Hindlimb muscle (tissue), 1 donor: ENCODE data around the gene KIAA0825. TPM values are rescaled to one million over a fixed set of nuclear protein-coding genes. Genes with fewer than 3 reads are reported as not detected.

Source experiments
- DNase-seq: peaks from one replicate; pipeline ENCODE4 v3.0.0-alpha.2; 2013
- polyA plus RNA-seq: library from polyadenylated mRNA; unstranded; fragments of 120-200 nt; gene quantifications from one replicate; pipeline ENCODE4 v1.2.1, GENCODE V29; 2013; ENCODE audit not compliant: insufficient read length

The KIAA0825 gene
- polyA plus RNA-seq, 1 donor = 2.1 TPM

- no peak for DNase-seq
Measured at GRCh38 chr5:94501365-94501764, 117.0 kb downstream of the KIAA0825 start.

DNA sequence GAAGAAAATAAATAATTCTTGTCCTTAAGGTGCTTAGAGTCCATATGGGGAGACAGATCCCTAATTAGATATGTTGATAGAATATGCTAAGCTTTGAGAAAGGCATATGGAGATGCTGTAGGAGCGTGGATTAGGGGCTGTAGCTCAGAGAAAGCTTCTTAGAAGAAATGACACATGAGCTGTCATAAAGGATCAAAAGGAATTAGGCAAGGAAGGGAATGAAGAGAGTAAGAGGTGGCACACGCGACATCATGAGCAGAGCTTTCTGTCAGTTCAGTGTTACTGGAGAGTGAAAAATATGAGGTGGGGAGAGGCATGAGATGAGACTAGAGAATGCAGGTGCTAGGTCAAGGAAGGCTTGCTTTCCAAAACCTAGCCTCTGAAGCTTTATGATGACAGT lies 118.6 kb downstream of the KIAA0825 start:
- no peak for DNase-seq

GRCh38 chr5:94498199-94498598 lies 120.2 kb downstream of the KIAA0825 start:
- DNase-seq = no peak

DNA sequence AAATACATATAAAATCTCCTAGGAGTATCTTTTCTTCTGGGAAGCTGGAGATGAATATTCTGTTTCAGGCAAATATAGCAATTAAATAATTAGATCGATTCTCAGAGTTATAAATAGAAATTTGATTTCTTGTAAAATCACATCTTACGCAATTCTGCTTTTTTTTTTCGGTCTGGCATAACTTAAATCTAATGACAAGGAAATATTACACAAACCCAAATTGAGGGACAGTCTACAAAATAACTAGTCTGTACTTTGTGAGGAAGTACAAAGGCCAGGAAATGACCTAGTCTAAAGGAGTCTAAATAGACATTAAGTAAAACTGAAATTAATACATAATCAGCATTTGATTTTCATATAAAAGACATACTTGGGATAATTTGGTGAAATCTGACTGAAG lies 133.3 kb downstream of the KIAA0825 start:
- no peak for DNase-seq

DNA sequence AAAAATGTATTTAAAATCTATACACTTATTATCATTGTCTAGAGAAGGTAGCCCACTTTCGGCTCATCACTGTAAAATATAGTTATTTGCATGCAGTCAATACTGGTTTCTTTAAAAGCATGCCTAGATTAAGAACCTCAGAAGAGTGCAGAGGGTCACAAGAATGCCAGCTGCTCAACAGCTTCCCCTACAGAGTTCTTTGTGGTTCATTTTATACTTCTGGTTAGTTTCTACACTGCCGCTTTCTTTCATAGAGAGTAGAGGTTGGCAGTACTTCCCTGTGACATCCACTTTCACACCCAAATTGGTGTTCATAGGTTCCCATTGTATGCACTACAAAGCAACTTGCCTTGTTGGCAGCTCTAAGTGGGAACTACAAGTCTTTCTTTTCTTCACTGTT lies 137.3 kb downstream of the KIAA0825 start:
- no peak for DNase-seq

DNA sequence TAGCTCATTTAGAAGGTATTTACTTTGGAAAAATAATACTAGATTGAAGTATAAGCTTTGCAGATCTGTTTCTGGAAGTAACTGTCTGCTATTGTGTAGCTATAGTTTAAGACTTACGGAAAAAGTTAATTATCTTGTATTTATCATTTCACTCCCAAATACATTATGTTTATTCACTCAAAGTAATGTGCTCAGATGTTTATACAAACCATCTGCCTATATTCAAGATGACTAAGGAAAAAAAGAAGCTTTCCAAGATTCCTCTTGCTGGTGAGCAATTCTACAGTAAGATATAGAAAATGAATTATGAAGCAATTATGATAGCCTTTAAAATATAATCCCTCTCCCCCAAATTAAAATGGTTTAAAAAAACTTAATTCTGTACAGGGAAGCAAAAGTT lies 137.9 kb downstream of the KIAA0825 start:
- DNase-seq = no peak

DNA sequence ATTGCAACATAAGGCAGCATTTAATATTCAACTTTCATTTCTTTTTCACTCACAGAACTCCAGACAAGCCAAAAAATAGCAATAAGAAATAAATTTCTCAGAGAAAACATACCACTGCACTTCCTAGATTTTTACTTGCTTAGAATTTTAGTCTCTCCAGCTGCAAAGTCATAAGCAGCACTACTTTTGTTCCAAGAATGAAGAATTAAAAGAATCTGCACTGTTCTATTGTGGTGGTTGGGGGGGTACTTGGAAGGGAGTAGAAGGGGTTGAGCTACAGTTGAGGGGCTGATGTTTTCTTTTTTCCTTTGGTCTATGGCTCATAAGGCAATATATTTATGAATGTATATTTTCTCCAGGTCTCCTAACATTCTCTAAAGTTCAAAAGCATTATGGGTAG lies 144.5 kb downstream of the KIAA0825 start:
- DNase-seq = peak; percentile 19

GRCh38 chr5:94471521-94471920 lies 146.9 kb downstream of the KIAA0825 start:
- DNase-seq = peak; percentile 54

DNA sequence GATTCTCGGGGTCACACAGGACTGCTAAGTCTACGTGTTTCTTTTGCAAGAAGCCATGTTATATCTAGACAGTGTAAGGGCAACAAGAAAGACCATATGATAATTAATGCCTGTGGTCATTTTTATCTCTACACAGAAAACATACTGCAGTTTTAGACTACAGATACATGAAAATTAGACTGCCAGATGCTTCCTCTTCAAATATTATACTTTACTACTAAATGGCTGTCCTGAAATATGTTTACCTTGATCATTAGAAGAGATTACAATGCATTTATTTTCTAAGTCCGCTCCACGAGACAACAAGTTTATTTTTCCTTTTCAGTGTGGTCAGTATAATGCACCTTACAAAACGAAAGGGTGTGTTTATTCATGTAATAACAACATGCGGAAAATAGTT lies 147.6 kb downstream of the KIAA0825 start:
- no peak for DNase-seq

DNA sequence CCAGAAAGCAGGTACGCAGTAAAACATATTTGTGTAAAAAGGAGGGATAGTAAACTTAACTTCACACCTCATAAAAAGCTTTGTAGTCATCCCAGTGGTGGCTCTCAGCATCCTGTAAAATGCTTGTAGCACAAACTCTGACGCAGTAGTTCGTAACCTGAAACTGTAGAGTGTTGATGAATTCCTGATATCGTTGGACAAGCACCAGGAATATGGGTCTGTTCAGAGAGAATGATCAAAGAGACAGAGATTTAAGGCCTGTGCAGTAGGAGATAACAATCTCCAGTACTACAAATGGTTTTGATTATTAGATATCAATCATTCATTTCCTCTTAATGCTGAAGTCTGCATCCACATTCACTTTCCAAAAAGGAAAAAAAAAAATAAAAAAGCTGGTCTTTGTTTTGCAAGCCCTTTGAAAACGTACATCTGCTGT lies 148.5 kb downstream of the KIAA0825 start:
- DNase-seq = peak; percentile 33

GRCh38 chr5:94467954-94468930 lies 150.2 kb downstream of the KIAA0825 start:
- DNase-seq = no peak

- DNase-seq = no peak
Measured at GRCh38 chr5:94467346-94467953, 151.0 kb downstream of the KIAA0825 start.

DNA sequence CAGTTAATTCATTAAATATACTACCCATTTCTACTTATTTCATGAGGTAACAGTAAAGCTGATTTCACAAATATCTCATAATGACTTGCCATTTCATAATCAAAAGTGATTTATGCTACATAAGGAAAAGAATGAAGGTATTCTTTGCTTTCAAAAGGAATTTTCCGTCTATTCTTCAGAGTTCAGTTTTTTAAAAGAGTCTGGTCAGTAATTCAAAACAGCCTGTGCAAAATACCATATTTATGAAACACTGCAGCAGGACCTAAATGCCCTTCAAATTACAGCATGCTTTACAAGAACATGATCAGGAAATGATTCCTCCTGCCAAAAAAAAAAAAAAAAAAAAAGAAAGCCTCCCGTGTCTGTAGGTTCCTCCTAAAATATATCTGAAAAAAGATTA lies 154.7 kb downstream of the KIAA0825 start:
- no peak for DNase-seq

DNA sequence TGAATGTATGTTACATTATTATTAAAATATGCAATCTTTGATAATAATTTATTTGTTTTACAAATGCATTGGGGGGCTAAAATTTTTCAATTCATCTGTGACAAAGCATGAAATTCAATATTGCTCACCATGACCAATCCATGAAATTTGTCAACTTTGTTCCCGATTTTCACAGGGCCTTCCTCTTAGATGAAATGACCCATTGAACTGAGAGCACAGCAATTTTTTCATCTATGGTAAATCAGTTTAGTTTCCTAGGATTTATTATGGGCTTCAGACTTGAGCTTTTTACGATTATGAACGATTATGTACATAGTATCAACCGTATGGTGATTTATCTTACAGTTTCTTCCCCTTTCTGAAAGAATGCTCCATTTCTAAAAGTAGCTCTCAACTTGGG lies 157.3 kb downstream of the KIAA0825 start:
- no peak for DNase-seq

DNA sequence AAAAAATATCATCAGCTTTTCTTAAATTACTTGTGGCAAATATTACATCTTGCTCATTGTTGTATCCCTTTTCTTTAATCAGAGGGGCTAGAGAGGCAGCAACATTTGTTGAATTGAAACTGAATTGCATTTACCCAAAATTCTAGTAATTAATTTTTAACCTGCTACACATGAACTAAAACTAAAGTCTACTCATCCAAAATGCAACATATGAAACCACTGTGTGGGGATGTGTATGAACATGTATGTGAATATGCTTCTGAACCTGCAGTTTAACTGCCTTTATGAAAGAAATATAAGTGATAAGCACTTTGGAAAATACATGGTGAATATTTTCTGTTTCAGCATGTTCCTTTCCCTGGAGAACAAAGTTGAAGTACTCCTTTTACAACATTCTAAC lies 158.5 kb downstream of the KIAA0825 start:
- no peak for DNase-seq

DNA sequence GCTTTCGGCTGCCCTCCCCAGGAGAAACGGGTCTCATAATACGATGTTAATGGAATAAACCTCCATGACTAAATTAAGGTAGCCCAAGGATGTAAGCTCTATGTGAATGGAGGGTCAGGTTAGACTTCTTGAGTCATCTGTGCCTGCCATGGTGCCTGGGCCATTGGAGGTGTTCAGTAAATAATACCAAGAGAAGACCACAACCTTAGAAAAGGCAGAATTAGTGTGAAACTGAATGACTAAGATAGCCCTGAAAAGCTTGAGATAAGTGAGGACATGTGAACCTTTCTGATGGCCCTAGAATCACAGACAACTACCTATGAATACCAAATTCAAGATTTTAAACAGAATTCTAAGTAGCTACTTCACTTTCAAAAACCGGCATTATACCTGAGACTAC lies 160.6 kb downstream of the KIAA0825 start:
- DNase-seq = no peak

GRCh38 chr5:94445726-94446125 lies 172.7 kb downstream of the KIAA0825 start:
- no peak for DNase-seq

- DNase-seq = no peak
Measured at GRCh38 chr5:94442991-94443390, 175.4 kb downstream of the KIAA0825 start.

DNA sequence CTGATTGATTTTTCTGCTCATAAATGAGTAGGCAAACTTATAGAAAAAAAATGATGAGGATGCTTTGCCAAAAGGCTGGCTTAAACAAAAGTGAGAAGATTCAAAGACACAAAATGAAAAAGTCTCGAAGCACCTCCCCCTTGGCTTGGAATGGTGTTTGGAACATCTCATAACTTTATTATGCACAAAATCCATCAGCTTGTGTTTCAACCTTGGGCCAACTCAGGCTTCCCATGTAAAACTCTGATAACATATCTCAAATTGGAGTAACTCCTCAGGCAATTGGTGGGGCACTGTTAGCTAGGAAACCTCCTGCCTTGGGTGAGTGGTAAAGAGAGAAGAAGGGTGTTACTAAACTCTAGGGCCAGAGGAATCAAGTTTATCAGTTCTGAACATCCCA lies 176.3 kb downstream of the KIAA0825 start:
- DNase-seq = no peak

GRCh38 chr5:94440015-94440414 lies 178.4 kb downstream of the KIAA0825 start:
- DNase-seq = no peak

GRCh38 chr5:94433397-94434163 lies 184.8 kb downstream of the KIAA0825 start:
- DNase-seq = peak; percentile 10

DNA sequence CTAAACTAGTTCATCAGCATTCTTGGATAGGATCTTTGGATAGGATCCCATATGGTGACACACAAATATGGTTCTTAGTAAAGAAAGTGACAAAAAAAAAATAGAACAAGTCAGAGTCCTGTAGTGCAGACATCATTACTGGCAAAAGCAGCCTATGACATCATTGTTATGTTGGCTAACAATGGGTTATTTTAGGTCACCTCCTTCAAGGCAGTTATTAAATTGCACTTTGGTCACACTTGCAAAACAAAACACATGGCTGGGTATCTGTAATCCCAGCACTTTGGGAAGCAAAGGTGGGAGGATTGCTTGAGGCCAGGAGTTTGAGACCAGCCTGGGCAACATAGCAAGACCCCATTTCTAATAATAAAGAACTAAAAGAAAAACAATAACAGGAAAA lies 185.9 kb downstream of the KIAA0825 start:
- no peak for DNase-seq

- no peak for DNase-seq
Measured at GRCh38 chr5:94431696-94432095, 186.7 kb downstream of the KIAA0825 start.
